Smooth muscle cell of bladder (primary cell): ENCODE results near the gene ZSCAN18. TPM values are rescaled to one million over a fixed set of nuclear protein-coding genes. Genes with fewer than 3 reads are reported as not detected.

Experiments
- total RNA-seq: library from RNA; depleted of rRNA; stranded (reverse); fragments of >200 nt; gene quantifications from 2 replicates; pipeline ENCODE4 v1.2.3, GENCODE V29; 2014

ZSCAN18 gene
- total RNA-seq = 25.7 and 27.4 TPM in 2 replicates

DNA sequence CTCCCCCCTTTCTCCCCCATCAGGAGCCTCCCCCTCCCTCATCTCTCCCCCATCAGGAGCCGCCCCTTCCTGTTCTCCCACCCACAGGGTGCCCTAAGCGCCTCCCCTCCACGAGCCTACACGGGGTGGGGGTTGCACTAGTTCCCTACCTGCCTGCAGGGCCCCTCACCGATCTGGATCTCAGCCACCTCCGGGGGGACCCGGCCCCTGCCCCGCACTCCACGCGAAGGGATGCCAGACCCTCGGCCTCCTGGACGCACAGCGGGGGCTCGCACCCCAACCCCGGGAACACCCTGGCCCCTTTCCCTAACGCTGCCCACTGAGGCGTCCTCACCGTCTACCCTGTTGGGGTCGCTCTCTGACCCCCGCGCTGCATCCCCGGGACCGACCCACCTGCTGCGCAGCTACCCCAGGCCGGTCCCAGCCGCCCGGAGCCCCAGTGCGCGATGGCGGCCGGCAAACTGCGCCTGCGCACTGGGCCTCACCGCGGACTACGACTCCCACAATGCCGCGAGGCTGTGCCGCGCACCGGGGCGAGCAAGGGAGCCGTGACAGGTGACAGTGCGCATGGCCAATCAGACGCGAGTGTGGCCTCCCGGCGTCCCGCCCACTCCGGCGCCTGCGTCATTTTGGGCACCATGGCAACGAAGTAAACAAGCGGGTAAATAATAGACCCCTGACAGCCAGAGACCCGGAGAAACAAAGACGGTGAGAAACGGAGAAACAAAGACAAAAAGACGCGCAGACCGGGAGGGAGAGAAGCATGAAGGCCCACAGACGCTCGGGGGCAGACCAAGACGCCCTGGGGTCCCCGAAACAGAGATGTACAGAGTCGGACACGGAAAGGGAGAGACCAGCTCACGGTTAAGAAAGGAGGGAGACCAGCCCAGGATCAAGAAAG is at the start of gene ZSCAN18:
TSS of gene ZSCAN18 (minus strand) at position 451 of the 901 bp plus-strand sequence. CDS start 7,964 bp downstream, outside the sequence.

DNA sequence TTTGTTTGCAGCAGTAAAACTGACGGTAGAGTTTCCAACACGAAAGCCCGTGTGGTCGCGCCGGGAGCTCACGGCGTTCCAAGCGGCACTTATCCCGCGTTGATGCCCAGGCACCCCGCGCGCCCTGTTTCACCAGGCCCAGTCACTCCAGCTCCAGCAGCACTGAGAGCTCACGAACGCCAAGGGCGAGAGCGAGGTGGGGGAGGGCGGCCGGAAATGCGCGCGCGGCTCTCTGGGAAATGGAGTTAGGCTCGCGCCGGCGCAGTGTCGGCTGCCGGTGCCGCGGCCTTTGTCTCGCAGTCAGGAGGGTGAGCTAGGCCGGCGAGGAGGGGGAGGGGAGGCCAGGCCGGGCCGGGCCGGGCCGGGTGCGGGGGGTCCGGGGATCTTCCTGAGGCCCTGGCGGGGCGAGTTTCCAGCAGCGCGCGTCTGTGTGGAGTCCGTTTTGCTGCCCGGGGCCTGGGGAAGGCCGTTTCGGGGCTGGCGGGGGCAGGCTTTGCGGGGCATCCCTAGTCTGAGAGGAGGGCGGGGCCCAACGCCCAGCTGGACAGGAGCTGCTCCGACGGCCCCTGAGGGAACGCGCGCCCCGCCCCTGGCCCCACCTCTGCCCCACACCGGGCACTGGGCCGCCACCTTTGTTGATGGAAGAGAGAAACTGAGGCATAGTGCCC is 38.9 kb downstream of the ZSCAN18 start, which contains the start of gene ZNF135:
TSS of gene ZNF135 (plus strand) at position 280 of the 668 bp plus-strand sequence. CDS start 721 bp downstream, outside the sequence.

Other genes starting within 250 kb of the ZSCAN18 start
- 18.5 and 20.2 TPM in 2 replicates for gene ZNF587, start 248.4 kb downstream of the ZSCAN18 start, total RNA-seq
- gene ZNF814, start 209.2 kb downstream of the ZSCAN18 start, total RNA-seq = 3.4 and 3.7 TPM in 2 replicates
- 14.5 and 16.6 TPM in 2 replicates for gene ZNF417, start 181.6 kb downstream of the ZSCAN18 start, total RNA-seq
- 5.0 and 6.3 TPM in 2 replicates for gene ZNF418, start 162.8 kb downstream of the ZSCAN18 start, total RNA-seq
- 3.6 and 3.8 TPM in 2 replicates for gene ZNF256, start 150.5 kb downstream of the ZSCAN18 start, total RNA-seq
- 0.14 and 0.18 TPM in 2 replicates for gene C19orf18, start 123.7 kb downstream of the ZSCAN18 start, total RNA-seq
- gene ZNF606, start 95.4 kb downstream of the ZSCAN18 start, total RNA-seq = 10.8 and 14.7 TPM in 2 replicates
- not detected in 2 replicates for gene ZSCAN1, start 64.2 kb downstream of the ZSCAN18 start, total RNA-seq
- gene ZNF135, start 38.9 kb downstream of the ZSCAN18 start, total RNA-seq = 4.2 and 5.0 TPM in 2 replicates
- gene ZNF329, start 52.6 kb upstream of the ZSCAN18 start, total RNA-seq = 12.5 and 13.1 TPM in 2 replicates
- 10.9 and 12.7 TPM in 2 replicates for gene ZNF274, start 84.8 kb upstream of the ZSCAN18 start, total RNA-seq
- 33.8 and 34.1 TPM in 2 replicates for gene ZNF544, start 130.7 kb upstream of the ZSCAN18 start, total RNA-seq
- 3.0 and 3.1 TPM in 2 replicates for gene ZNF8, start 180.7 kb upstream of the ZSCAN18 start, total RNA-seq
- gene ERVK3-1, start 207.1 kb upstream of the ZSCAN18 start, total RNA-seq = 20.2 and 24.7 TPM in 2 replicates
- 1.4 and 2.1 TPM in 2 replicates for gene ZSCAN22, start 228.8 kb upstream of the ZSCAN18 start, total RNA-seq